ENCODE results near the gene ADAMTS1.

DNA sequence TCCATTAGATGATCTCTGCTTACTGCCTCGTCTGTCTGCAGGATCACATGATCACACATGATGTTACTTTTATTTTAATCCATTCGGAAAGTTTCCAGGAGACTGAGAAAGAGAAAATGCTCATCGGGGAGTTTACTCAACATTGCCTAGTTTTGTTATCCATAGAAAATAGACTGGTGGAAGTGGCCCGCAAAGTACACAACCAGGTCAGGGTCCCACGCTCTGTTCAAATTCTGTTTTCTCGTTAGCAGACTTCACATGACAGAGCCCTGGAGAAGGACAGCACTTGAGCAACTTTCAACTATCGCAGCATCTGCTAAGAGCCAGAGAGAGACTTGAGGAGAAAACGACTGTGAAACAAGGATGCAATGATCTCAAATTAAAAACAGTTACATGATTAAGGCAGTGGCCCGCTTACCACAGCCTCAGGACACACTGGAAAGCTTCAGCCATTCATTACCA, 44.2 kb downstream of the ADAMTS1 start:
- no peak for TF ChIP-seq POLR2A (IDR thresholded peaks at IDR 0.05)
- no peak for TF ChIP-seq CTCF (IDR thresholded peaks at IDR 0.05)

All from vagina (tissue), 2 donors.